Smooth muscle cell (in vitro differentiated cells): ENCODE data around the gene AMN1. TPM values are rescaled to one million over a fixed set of nuclear protein-coding genes. Genes with fewer than 3 reads are reported as not detected.

Experiments
- DNase-seq: peaks from one replicate; lab custom pipeline; 2025; ENCODE audit not compliant: unreplicated experiment; lab: John Stamatoyannopoulos, UW
- H2AFZ ChIP-seq: fragments of 200-600 bp; sonication (generic); 2 replicates; pipeline ENCODE4 v1.6.0; 2016; ENCODE audit warnings: antibody characterized with exemption, low read depth, mild to moderate bottlenecking
- H3F3A ChIP-seq: fragments of 200-600 bp; sonication (generic); 2 replicates; pipeline ENCODE4 v1.6.0; 2017; ENCODE audit warnings: antibody characterized with exemption, low read depth
- H3K27ac ChIP-seq: fragments of 200-600 bp; sonication (generic); 2 replicates; pipeline ENCODE4 v1.5.1; 2016; ENCODE audit warnings: low read depth, mild to moderate bottlenecking
- H3K27me3 ChIP-seq: fragments of 200-600 bp; sonication (generic); 2 replicates; pipeline ENCODE4 v1.6.1; 2016; ENCODE audit warnings: low read depth, mild to moderate bottlenecking
- H3K36me3 ChIP-seq: fragments of 200-600 bp; sonication (generic); 2 replicates; pipeline ENCODE4 v1.5.1; 2016; ENCODE audit warnings: low read depth
- H3K4me1 ChIP-seq: fragments of 200-600 bp; sonication (generic); 2 replicates; pipeline ENCODE4 v1.5.1; 2016; ENCODE audit warnings: low read depth
- H3K4me2 ChIP-seq: fragments of 200-600 bp; sonication (generic); 2 replicates; pipeline ENCODE4 v1.6.0; 2016; ENCODE audit warnings: mild to moderate bottlenecking
- H3K4me3 ChIP-seq: fragments of 200-600 bp; sonication (generic); 2 replicates; pipeline ENCODE4 v1.5.1; 2016; ENCODE audit warnings: mild to moderate bottlenecking
- H3K79me2 ChIP-seq: fragments of 200-600 bp; sonication (generic); 2 replicates; pipeline ENCODE4 v1.6.0; 2016; ENCODE audit warnings: low read depth, mild to moderate bottlenecking
- H3K9ac ChIP-seq: fragments of 200-600 bp; sonication (generic); 2 replicates; pipeline ENCODE4 v1.6.0; 2016; ENCODE audit warnings: low read depth
- H3K9me3 ChIP-seq: fragments of 200-600 bp; sonication (generic); replicated peaks from 2 replicates; pipeline ENCODE4 v1.5.1; 2016; ENCODE audit warnings: low read depth
- H4K20me1 ChIP-seq: fragments of 200-600 bp; sonication (generic); 2 replicates; pipeline ENCODE4 v1.6.0; 2016; ENCODE audit warnings: low read depth
- CTCF ChIP-seq: fragments of 200-600 bp; sonication (generic); IDR thresholded peaks from 2 replicates; pipeline ENCODE4 v1.5.1; 2017; ENCODE audit warnings: borderline replicate concordance, mild to moderate bottlenecking, antibody characterized with exemption; ENCODE audit not compliant: insufficient read depth, poor library complexity, severe bottlenecking
- WGBS: methylation state at CpG from one replicate; pipeline ENCODE4 v1.1.7; 2016; ENCODE audit warnings: low lambda C conversion rate; 5-methylcytosine and 5-hydroxymethylcytosine counted together
- polyA plus RNA-seq: library from polyadenylated mRNA; unstranded; fragments of >200 nt; fragmentation: Nextera tagmentation; extraction: Ambion mirVana; gene quantifications from 2 replicates; pipeline ENCODE4 v1.2.1, GENCODE V29; 2016
- total RNA-seq: library from RNA; depleted of rRNA; stranded (reverse); fragments of >200 nt; gene quantifications from 2 replicates; pipeline ENCODE4 v1.2.3, GENCODE V29; 2014

The AMN1 gene
- total RNA-seq = 11.2 and 12.0 TPM in 2 replicates
- 7.3 and 11.1 TPM in 2 replicates for polyA plus RNA-seq

GRCh38 chr12:31728917-31729640, at the start of gene AMN1:
TSS of gene AMN1 (minus strand) at chr12:31729021. CDS start at chr12:31729008, 13 bp downstream.
- H3K9ac ChIP-seq = peak within 1 kb of the TSS; percentile 86
- H3K4me1 ChIP-seq = peaks cover 6% of the 10 kb centered on the region
- H3K4me3 ChIP-seq = peak within 1 kb of the TSS; percentile 75
- H3K27me3 ChIP-seq = no peaks in the 10 kb centered on the region
- H3K27ac ChIP-seq = peak within 1 kb of the TSS; percentile 94
- H4K20me1 ChIP-seq = no peaks in the 10 kb centered on the region
- no peak for TF ChIP-seq CTCF
- peak within 1 kb of the TSS; percentile 91 for H3K4me2 ChIP-seq
- DNase-seq = peak; percentile 95
- H3F3A ChIP-seq = peaks cover 59% of the 10 kb centered on the region
- 6% methylated on average over 55 of the region's 59 CpGs for WGBS
- H3K9me3 ChIP-seq = no peaks in the 10 kb centered on the region
- H3K79me2 ChIP-seq = no peaks in the 10 kb centered on the region
- H2AFZ ChIP-seq = peak within 1 kb of the TSS; percentile 95
- no peaks in the 10 kb centered on the region for H3K36me3 ChIP-seq

- no peaks in the 10 kb centered on the region for H3K9me3 ChIP-seq
- H2AFZ ChIP-seq = no peak overlapping the region
Observed at GRCh38 chr12:31773867-31774266, 45.0 kb upstream of the AMN1 start.

GRCh38 chr12:31773223-31773750, 44.5 kb upstream of the AMN1 start:
- H3K4me1 ChIP-seq = no peaks in the 10 kb centered on the region
- H3K9me3 ChIP-seq = no peaks in the 10 kb centered on the region
- no peaks in the 10 kb centered on the region for H3K79me2 ChIP-seq
- H3K36me3 ChIP-seq = no peaks in the 10 kb centered on the region
- H4K20me1 ChIP-seq = no peaks in the 10 kb centered on the region
- no peak overlapping the region for H2AFZ ChIP-seq
- no peaks in the 10 kb centered on the region for H3K27me3 ChIP-seq
- TF ChIP-seq CTCF = no peak
- no peak for DNase-seq
- 71% methylated on average over 2 of the region's 2 CpGs for WGBS
- H3F3A ChIP-seq = no peaks in the 10 kb centered on the region
- H3K4me3 ChIP-seq = no peak overlapping the region
- no peak overlapping the region for H3K9ac ChIP-seq
- H3K4me2 ChIP-seq = no peak overlapping the region
- no peak overlapping the region for H3K27ac ChIP-seq

More at GRCh38 chr12:31773867-31774266, 45.0 kb upstream of the AMN1 start:
- Histone ChIP-seq H3K4me3 (no peak overlapping the region), H3K9ac (no peak overlapping the region), H3K79me2 (no peaks in the 10 kb centered on the region), H3K27ac (no peak overlapping the region), H4K20me1 (no peaks in the 10 kb centered on the region), H3K4me2 (no peak overlapping the region), H3K27me3 (no peaks in the 10 kb centered on the region), H3K4me1 (no peaks in the 10 kb centered on the region), H3F3A (no peaks in the 10 kb centered on the region), H3K36me3 (no peaks in the 10 kb centered on the region)
- TF ChIP-seq CTCF = no peak
- WGBS = 73% methylated on average over 2 of the region's 2 CpGs
- no peak for DNase-seq
